ENCODE measurements around the gene ZBTB7C.

ZBTB7C gene

DNA sequence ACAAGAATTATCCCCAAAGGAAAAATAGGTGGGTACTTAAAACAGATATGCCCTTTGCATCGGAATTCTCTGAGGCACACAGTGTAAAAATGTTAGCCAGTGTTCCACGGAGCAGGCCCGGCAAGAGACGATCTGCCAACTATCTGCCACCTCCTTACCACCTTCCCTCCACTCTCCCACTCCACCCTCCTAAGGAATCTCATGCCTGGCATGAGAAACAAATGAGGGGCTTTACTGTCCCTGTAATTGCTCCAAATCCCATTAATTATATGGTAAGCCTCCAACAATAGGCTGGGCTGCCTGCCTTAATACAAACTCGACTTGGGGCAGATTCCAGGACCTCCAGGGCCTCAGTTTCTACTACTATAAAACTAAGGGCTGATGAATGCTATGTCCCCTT lies 102.3 kb downstream of the ZBTB7C start:
- H3K4me3 ChIP-seq (ENCODE audit: low read depth, low read length): no peak overlapping the region
- TF ChIP-seq, protein P1, sequence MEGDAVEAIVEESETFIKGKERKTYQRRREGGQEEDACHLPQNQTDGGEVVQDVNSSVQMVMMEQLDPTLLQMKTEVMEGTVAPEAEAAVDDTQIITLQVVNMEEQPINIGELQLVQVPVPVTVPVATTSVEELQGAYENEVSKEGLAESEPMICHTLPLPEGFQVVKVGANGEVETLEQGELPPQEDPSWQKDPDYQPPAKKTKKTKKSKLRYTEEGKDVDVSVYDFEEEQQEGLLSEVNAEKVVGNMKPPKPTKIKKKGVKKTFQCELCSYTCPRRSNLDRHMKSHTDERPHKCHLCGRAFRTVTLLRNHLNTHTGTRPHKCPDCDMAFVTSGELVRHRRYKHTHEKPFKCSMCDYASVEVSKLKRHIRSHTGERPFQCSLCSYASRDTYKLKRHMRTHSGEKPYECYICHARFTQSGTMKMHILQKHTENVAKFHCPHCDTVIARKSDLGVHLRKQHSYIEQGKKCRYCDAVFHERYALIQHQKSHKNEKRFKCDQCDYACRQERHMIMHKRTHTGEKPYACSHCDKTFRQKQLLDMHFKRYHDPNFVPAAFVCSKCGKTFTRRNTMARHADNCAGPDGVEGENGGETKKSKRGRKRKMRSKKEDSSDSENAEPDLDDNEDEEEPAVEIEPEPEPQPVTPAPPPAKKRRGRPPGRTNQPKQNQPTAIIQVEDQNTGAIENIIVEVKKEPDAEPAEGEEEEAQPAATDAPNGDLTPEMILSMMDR (IDR thresholded peaks at IDR 0.05; ENCODE audit: low read depth, low read length, missing control alignments): no peak
- no peak for DNase-seq (ENCODE audit: low read depth)

DNA sequence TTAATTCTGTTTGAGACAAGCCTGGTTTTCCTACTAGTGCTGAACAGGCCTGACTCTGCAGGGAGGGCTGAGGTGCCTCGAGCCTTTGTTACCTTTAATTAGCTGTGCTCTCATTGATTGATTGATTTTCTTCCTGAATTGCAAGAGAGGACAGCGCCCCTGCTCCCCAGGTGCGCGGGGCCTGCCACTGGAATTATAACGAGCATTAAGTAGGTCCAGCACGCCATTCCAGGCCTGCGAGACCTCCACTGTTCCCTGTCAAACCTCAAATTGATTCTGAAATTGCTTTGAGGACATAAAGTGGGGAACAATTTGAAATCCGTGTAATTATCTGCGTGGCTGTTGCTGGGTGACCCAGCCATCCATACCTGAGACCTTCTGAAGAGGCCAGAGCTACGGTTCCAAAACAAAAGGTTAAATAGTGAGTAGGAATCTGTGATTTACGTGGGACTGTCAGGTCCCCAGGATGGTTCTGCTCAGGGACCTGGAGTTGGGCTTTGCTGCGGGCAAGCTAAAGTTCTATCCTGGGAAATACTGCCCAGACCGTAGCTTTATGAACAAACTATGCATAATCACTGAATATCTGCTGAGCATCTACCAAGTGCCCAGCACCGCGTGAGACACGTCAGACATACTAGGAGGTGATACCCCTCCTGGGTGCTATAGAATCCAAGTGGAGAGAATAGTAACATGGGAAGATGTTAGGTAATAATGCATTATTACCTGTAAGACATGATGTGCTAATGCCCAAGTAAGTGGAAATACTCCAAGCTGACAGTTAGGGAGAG lies 104.1 kb downstream of the ZBTB7C start:
- no peak overlapping the region for H3K4me3 ChIP-seq (ENCODE audit: low read depth, low read length)
- DNase-seq (ENCODE audit: low read depth): no peak
- TF ChIP-seq, protein P1 (IDR thresholded peaks at IDR 0.05; ENCODE audit: low read depth, low read length, missing control alignments): no peak

DNA sequence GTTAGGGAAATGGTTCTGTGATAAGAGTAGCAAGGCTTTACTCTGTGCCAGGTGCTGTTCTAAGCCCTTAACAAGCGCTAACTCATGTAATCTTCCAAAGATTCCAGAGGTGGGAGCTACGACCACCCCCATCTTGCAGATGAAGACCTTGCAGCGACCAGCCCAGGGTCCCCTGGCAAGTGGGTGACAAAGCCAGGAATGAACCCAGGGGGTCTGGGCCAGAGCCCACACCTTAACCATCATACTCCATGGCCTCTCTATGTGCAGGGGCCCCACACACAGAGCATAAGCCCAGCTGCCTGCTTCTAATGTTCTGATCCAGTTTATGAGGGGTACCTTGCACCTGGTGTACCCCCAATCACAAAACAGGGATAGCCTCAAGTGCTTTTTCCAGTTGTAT lies 105.3 kb downstream of the ZBTB7C start:
- TF ChIP-seq, protein P1 (IDR thresholded peaks at IDR 0.05; ENCODE audit: low read depth, low read length, missing control alignments): no peak
- H3K4me3 ChIP-seq (ENCODE audit: low read depth, low read length): no peak overlapping the region
- no peak for DNase-seq (ENCODE audit: low read depth)

DNA sequence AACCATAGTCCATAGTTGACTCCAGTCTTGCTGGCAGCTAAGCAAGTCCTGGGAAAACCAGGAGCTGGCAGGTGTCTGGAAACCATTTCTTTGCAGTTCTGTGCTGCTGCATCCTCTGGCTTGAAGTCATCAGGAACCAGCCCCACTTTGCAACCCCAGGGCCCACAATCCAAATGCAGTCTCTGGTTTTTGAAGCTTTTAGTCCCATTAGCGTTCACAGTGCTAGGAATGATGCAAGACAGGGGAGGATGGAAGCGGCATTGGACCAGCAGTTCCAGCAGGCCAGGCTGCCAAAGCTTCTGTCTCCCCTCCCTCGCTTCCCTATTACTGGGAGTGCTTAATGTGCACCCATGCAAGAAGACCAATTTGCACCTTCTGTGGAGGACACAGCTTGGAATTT lies 106.4 kb downstream of the ZBTB7C start:
- no peak overlapping the region for H3K4me3 ChIP-seq (ENCODE audit: low read depth, low read length)

DNA sequence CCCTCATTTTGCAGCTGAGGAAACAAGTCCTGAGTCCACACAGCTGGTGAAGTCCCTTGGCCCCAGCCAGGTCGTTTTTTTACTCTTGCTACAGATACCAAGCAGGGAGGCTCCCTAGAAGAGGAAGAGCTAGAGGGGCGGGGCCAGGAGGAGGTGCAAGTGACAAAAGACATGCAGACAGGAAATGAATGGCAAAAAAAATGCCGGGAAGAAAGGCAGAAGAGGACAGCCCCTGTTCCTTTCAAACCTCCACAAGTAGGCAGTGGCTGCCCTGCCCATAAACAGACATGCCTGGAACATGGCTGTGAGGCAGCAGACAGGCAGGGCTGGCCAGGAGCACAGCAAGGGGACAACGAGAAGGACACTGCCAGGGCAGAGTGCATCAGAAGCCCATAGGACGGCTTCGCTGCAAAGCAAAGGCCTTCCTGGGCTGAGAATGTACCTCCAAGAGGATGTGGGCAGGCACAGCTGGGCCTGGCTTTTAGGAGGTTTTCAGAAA lies 108.7 kb downstream of the ZBTB7C start:
- DNase-seq (ENCODE audit: low read depth): no peak
- TF ChIP-seq, protein P1 (IDR thresholded peaks at IDR 0.05; ENCODE audit: low read depth, low read length, missing control alignments): no peak
- no peak overlapping the region for H3K4me3 ChIP-seq (ENCODE audit: low read depth, low read length)

More for the DNA sequence above, 106.4 kb downstream of the ZBTB7C start:
- no peak for DNase-seq (ENCODE audit: low read depth)
- TF ChIP-seq, protein P1 (IDR thresholded peaks at IDR 0.05; ENCODE audit: low read depth, low read length, missing control alignments): no peak

DNA sequence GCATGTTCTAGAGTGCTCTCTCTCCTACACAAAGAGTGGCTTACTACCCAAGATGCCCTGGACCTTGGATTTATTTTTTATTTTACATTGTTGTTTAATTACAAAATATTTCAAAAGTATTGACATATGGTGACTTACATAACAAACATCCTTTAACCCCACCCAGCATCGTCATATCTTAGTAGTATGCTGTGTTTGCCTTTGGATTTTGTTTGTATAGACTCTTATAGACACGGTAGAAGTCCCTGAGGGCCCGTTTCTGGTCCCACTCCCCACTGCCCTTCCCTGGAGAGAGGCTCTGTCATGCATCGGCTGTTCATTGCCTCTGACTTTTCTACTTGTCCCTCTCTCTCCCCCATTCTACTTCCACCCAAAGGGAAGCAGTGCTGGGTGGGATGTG lies 112.0 kb downstream of the ZBTB7C start:
- no peak for DNase-seq (ENCODE audit: low read depth)
- TF ChIP-seq, protein P1 (IDR thresholded peaks at IDR 0.05; ENCODE audit: low read depth, low read length, missing control alignments): no peak
- no peak overlapping the region for H3K4me3 ChIP-seq (ENCODE audit: low read depth, low read length)

DNA sequence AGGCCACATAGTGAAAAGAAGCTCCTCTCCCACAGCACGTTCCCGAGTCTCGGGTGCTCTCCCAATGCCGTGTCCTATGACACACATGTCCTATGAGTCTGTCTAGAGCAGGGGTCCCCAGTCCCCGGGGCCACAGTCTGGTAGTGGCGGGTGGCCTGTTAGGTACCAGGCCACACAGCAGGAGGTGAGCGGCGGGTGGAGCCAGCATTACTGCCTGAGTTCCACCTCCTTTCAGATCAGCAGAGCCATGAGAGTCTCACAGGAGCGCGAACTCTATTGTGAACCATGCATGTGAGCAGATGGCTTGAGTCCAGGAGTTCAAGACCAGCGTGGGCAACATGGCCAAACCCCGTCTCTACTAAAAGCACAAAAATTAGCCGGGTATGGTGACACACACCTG lies 112.6 kb downstream of the ZBTB7C start:
- no peak overlapping the region for H3K4me3 ChIP-seq (ENCODE audit: low read depth, low read length)
- TF ChIP-seq, protein P1 (IDR thresholded peaks at IDR 0.05; ENCODE audit: low read depth, low read length, missing control alignments): no peak
- no peak for DNase-seq (ENCODE audit: low read depth)
